ENCODE measurements around the gene MGAT5. TPM values are rescaled to one million over a fixed set of nuclear protein-coding genes. Genes with fewer than 3 reads are reported as not detected.
"Not testable (repeated sequence)": the region's sequence is repeated elsewhere in the genome, so short reads cannot be mapped to it uniquely, and the experiment has no call there.

Gene MGAT5
- total RNA-seq, 1 experiment from 2014 or later, result 23.0 TPM

DNA sequence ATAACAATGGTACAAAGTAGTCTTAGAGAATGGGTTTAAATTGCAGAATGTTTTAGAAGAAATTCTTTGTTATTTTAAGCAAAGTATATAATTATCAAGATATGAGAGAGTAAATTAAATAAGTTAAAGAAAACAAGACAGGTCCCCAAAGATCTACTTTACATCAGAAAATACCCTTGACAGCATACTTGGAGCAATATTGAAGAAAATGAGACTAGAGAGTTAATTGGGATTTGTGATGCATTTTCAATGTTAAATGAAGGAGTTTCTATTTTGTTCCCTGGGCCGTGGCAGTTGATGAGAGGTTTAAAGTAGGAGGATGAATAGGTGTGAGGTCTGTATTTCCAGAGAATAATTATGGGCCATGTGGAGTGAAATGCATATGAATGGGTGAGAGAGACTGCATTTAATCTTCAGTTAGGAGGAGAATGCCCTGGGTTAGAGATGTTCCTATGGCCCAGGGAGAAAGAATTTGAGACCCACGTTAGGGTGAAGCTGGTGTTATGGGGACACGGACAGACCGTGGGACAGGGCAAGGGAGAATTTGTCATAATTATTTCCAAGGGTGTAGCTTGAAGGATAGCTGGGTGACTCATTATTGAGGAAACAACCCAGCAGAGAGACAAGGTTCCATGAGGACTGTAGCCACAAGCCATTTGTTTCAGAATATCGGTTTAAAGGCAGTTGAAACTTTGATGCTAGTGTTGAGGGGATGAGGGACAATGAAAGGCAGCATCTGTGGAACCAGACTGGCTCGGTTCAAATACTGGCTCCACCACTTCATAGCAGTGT, 22.7 kb downstream of the MGAT5 start:
- DNase-seq (ENCODE audit: extremely low read depth, low read depth), result no peak

DNA sequence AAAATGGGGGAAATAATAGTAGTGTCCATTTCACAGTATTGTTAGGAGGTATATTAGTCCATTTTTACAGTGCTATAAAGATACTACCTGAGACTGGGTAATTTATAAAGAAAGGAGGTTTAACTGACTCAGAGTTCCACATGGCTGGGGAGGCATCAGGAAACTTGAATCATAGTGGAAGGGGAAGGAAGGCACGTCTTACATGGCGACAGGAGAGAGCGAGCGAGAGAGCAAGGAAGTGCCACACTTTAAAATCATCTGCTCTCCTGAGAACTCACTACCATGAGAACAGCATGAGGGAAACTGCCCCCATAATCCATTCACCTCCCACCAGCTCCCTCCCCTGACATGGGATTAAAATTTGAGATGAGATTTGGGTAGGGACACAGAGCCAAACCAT, 23.4 kb downstream of the MGAT5 start:
- DNase-seq (ENCODE audit: extremely low read depth, low read depth), result no peak

DNA sequence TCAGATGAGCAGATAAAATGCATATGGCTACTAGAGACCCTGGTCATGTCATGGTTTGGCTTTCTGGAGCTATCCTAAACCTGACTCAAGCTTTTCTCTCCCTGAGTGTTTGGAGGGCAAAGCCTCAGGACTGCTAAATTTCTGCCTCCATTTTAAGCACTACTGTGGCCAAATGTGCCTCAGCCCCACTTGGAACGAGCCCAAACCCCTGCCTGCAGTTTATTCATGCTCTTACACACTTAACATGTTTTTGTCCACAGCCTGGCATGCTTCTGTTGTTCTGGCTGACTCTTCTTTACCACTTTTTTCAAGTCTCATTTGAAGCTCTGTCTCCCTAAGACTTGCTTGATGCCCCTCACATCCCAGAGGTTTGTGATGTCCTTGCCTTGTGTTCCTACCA, 24.7 kb downstream of the MGAT5 start:
- DNase-seq (ENCODE audit: extremely low read depth, low read depth), result no peak

DNA sequence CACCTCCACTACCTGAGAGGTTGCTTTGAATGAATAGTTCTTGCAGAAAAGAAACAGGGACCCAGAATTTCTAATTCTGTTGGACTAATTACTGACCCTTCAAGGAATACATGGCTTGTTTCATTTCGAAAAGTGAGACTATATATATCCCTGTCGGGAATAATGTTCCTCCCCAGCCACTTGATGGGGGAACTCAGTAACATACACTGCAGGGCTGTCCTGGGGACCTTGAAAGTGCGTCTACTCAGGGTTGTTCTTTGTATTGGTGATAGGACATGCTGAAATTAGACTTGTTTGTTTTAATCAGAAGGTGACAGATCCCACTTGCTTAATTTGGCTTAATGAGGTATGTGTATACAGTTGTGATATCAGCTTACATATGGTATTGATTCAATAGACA, 25.5 kb downstream of the MGAT5 start:
- no peak for DNase-seq (ENCODE audit: extremely low read depth, low read depth)

DNA sequence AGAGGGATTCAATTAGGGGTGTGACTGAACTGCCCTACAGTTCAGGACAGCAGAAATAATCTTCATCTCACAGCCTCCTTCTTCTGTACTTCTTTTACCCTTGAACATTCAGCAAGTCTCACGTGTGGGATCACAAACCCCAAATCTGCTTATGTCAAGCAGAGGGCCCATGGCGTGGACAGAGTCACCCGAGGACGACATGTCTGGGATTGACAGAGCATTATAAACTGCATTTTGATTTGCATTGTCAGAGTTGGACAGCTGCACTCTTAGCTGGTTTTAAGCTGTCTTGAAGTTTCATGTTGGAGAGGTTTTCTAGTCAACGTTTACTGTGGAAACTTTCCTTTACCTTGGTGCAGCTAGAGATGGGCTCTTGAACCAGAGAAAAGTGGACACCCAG, 26.4 kb downstream of the MGAT5 start:
- DNase-seq (ENCODE audit: extremely low read depth, low read depth), result no peak

DNA sequence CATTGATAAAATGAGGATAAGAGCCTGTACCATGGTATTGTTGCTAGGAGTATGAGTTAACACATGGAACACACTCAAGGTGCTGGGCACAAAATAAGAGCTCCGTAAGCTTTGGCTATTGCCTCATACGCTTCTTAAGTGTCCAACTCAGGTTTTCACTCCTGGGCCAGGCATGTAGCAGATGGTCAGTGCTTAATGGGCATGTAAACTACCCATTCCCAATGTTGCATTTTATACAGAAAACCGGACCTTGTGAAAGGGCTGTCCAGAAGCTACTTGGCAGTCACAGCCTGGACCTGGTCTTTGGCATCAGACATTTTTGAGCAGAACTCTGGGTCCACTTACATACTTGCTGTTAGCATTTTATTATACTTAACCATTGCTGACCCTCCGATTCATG, 26.9 kb downstream of the MGAT5 start:
- no peak for DNase-seq (ENCODE audit: extremely low read depth, low read depth)

DNA sequence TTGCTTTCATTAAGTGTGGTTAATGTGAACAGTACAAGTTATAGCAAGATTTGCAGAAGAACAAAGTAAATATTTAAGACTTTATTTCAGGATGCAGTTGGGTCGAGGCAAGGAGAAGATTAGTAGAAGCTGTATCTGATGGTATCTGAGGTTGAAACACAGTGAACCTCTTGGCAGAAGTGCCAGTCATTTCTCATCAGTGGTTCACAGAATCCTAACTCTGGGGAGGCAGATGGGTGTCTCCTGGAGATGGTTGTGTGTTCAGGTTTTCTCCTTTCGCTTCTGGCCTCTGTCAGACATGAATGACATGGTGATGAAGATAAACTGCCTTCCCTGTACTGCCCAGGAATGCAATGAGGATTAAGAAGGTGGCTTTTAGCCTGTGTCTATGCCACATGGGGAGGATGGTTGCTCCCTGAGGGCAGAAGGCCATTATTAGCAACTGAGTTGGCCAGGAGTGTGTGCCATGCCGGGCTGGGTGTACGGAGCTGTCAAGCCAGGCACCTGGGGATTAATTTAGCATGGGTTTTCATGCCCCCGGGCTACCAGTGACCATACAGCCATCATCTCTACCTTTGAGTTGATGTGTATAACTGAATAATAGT, 28.0 kb downstream of the MGAT5 start:
- DNase-seq (ENCODE audit: extremely low read depth, low read depth), result no peak

DNA sequence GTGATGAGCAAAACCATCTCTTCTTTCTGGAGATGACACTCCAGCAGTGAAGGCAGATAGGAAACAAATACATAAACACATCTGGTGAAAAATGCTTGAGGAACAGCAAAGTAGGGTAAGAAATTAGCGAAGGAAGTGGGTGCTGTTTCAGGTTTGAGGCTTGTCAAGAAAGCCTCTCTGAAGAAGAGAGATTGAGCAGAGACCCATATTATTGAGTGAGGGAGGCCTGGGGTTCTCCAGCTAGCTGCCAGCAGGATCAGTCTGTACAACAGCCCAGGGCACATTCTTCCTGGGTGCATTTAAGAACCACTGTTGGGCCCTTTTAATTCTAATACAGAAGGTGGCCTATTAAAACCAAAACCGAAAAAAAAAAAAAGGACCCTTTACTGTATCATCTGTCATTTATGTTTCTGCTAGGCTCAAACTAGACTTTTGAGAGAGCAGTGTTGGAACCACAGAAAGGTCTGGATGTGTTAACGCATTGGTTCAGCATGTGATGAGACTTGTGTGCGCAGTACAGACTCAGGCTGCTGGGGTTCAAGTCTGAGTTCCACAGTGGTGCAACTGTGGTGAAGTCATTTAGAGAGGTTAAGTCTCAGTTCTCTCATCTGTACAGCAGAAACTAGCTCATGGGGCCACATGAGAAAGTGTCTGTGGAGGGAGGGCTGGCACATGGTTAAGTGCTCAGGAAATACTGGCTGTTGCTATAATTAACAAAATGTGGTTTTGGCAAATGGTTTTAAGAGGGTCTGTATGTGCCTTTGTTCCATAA, 28.9 kb downstream of the MGAT5 start:
- no peak for DNase-seq (ENCODE audit: extremely low read depth, low read depth)

DNA sequence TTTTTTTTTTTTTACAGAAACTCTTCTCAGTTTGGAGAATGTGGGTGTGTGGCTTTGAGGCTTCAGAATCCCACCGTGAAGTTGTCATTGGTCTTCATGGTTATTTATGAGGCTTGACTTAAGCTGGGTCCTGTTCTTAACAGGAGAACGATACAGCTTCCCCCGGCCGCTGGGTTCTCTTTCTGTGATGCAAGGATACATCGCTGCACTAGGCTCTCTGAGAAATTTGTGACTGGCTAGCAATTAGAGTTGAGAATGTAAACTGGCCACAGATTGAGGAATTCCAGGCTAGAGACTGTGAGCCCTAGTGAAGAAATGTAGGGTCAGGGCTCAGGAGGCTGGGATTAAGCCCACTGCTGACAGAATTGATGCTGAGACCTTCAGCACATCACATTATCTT, 29.8 kb downstream of the MGAT5 start:
- no peak for DNase-seq (ENCODE audit: extremely low read depth, low read depth)

DNA sequence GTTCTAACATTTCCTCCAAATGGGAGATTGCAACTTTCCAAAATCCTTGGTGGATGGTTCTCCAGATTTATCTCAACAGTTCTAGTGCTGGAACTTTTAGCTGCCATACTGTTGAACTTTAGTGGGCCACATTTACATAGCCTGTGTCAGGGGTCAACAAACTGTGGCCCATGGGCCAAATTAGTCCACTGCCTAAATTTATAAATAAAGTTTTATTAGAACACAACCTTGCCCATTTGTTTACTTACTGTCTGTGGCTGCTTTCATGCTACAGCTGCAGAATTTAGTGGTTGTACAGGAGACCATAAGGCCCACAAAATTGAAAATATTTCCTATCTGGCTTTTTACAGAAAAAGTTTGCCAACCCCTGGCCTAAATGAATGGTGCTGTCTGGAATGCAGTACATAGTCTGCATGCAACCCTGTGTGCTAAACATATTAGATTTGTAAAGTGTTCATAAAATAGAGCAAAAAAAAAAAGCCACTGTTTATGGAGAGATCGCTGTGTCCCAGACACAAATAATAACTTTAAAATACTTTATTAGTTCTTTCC, 30.3 kb downstream of the MGAT5 start:
- DNase-seq (ENCODE audit: extremely low read depth, low read depth), result no peak

DNA sequence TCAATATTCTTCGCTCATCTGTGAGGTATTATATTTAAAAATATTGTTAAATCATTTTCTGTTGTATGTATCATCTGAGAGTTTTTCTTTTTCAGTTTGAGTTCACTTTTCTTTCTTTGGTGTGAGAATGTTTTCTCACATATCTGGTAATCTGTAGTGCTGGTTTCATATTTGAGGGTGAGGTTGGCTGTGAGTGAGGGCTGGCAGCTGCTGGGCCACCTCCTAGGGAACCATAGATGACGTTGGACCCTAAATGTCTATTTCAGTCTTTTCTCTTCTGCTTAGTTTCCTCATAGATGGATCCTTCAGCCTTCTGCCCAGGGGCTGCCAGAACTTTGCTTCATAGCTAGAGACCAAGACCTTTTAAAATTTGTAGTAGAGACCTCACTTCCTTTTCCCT, 33.5 kb downstream of the MGAT5 start:
- no peak for DNase-seq (ENCODE audit: extremely low read depth, low read depth)

DNA sequence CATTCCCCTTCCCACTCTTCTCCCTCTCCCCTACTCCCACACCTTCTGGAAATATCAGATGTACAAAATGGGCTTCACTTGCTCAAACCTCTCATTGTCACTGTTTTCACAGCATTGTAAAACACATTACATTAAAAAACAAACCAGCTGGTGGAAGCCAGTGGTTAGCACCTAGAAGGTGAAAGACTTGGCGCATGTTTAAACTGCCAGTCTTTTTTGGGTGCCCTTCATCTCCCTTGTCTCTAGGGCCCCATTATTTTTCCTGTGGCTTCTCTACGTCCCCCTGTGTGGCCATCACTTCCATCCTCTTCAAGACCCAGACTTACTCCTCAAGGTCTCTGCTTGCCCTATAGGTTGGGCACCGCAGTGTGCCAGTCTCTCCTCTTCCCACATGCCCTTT, 34.9 kb downstream of the MGAT5 start:
- DNase-seq (ENCODE audit: extremely low read depth, low read depth), result no peak

DNA sequence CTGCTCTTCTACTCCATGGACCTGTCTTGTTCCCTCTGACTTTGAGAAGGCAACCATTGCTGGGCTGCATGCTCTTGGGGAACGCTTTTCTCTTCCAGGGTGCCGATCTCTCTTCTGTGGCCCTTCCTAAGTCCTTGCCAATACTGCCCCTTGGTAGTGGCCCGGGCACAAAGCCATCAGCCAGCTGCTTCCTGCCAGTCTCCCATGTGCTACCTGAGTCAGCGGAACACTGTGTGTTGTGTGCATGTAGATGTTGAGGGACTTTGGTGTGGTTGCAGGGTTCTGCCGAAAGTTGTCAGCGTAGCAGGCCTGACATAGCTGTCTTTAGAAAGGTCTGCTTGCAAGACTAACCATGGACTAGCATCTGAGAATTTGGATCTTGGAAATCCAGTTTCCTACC, 35.4 kb downstream of the MGAT5 start:
- no peak for DNase-seq (ENCODE audit: extremely low read depth, low read depth)

DNA sequence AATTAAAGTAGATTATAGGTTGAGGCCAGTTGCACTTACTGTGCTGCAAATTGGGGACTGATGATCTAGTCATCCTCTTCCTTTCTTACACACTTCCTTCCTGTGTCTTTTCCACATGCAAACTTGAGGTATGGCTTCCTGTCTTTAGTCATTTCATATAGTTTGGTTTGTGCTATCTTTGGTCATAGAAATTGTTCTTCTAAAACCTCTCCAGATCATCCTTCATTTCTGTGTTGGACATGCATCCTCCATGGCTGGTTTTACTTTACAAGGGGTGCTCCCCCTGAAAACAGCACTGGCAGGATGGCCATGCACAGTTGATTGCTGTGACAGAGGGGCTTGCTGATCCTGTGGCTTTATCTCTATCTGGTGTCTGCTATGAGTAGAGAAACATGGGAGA, 36.5 kb downstream of the MGAT5 start:
- DNase-seq (ENCODE audit: extremely low read depth, low read depth), result no peak

DNA sequence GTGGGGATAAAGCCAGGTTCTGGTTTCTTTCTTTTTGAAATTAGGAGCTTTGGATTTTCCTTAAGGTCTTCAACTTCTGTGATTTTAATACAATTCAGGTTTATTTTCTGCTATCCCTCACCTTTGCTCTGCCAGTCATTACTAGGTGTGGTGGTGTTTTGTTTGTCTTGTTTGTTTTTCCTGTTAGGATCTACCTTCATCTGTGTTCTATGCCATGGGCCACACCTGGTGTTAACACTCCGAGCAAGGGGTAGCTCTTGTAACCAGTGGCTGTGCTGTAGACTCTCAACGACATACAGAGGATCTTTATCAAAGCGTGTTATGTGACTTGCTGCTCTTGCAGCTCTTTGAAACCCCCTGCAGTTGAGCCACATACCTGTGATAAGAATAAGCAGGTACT, 38.6 kb downstream of the MGAT5 start:
- no peak for DNase-seq (ENCODE audit: extremely low read depth, low read depth)

DNA sequence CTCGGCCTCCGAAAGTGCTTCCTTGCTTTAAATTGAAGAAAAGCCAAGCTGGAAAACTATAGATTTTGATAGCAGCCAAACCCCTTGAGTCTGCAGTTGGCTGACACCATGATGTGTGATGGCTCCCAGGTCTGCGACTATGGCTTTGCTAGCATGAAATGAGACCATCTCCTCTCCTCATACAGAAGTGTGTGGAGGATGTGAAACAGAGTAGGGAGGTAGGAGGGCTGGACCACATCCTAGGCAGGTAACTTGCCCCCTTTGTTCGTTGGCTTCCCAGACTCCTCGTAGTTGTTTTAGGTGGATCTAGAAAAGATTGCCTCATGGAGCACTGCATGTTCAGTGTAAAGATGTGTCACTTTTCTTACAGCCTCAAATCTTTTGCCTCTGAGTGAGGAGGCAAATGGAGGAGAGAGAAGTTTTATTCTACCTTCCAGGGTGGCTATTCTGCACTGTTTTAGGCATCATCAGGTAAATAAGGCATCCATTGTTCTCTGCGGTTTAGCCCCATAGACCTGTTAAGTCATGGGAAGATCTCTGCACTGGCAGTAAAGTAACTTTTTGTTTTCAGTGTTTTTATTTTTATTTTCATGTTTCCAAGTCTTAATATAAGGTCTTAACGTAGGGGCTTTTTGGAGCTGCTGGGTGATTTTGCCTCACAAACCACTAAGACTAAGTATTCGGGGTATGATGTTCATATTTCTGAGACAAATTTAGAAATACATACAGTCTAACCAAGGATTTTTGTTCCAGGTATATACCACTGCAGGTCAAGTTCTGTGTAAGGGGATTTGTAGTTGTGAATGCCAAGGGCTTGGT, 40.1 kb downstream of the MGAT5 start:
- DNase-seq (ENCODE audit: extremely low read depth, low read depth), result no peak

DNA sequence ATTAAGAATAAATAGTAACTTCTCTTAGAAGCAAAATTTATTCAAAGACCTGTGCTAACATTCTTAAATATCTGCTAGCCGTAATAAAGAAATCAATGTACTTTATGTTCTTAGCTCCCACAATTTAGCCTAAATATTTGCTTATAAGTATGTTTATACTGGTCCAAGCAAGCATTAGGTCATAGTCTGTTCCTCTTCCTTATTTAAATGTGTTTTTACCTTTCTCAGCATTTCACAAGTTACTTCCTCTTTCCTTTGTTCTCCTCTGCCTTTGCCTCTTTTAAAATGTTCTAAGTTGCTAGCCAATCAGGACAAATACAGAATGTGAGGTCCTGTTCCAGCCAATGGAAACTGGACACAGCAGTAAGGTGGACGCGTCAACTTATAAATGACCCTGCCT, 40.7 kb downstream of the MGAT5 start:
- DNase-seq (ENCODE audit: extremely low read depth, low read depth), result not testable (repeated sequence)

DNA sequence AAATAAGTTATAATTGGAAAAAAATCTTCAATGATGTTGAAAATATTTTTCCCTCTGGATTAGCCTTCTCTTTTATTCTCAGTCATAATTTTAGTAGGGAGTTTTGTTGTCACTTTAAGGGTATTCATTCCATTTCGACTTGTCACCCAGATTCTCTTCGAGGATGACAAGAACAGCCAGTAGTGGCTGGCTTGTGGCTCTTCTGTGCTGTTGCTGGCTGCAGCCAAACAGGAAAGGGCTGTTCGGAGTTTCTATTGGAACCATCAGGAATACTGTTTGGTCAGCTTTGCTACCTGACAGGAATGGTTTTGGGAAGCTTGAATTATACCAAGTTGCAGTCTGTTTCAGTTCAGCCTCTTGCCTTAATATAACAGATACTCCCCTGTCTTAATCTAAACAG, 41.6 kb downstream of the MGAT5 start:
- no peak for DNase-seq (ENCODE audit: extremely low read depth, low read depth)

DNA sequence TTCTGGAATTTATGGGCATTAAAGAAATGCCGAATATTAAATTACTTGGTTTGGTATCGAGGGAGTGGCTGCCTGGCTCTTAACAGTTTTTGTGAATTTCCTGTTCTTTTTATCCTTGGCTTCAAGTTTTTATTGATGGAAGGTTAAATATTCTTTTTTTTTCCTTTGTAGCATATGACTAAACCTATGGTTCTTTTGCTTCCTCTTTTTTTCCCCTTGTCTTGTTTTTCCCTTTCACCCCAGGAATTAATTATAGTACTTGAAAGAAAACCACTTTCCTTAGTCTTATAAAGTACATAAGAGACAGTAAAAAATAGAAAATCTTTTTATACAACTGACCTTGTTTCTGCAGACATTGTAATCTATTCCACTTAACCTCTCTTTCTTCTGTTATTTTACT, 42.4 kb downstream of the MGAT5 start:
- DNase-seq (ENCODE audit: extremely low read depth, low read depth), result no peak

DNA sequence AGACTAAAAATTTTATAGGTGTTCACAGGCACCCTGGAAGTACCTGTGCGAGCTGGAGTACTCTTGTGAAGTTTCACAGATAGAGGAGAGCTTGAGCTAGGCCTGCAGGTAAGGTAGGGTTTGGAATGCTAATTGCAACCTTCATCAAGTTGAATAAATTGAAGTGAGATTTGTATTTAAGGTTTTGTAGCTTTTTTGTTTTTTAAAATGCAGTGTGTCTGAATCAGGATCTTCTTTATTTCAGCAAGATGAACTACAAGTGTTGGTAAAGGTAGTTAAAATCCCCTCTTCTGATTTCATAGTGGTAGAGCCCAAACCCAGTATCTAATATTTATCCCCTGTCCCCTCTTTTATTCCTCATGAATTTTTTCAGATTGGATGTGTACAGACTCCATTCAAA, 45.5 kb downstream of the MGAT5 start:
- DNase-seq (ENCODE audit: extremely low read depth, low read depth), result no peak

DNA sequence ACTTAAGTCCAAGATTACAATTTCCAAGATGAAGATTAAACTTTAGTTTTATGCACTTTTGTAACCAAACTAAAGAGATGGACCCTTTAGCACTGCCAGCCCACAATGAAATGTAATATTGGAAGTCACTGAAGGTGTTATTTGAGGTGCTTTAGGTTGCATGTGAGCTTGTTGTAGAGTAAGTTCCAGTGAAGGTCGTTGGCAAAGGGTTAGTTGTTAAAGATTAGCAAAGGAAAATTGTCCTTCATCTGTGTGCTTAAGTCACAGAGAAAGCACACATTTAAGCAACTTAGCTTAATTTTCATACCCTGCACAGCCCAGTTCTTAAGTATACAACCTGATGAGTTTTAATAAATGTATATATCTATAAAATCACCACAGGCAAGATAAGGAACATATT, 46.7 kb downstream of the MGAT5 start:
- no peak for DNase-seq (ENCODE audit: extremely low read depth, low read depth)
